Measurements from ENCODE around the gene AANAT. TPM values are rescaled to one million over a fixed set of nuclear protein-coding genes. Genes with fewer than 3 reads are reported as not detected.

AANAT gene
- polyA plus RNA-seq, 2 of the 4 experiments (the other 2 are of a cell fraction) = 0.08 TPM; not detected in 1

GRCh38 chr17:76445697-76446448 is 21.5 kb upstream of the AANAT start:
- no peaks in the 10 kb centered on the region for H3K9me3 ChIP-seq
- H3K4me1 ChIP-seq = peaks cover 72% of the 10 kb centered on the region
- 51% methylated on average over 10 of the region's 10 CpGs for WGBS (ENCODE audit: missing lambda C conversion rate)
- H3K4me3 ChIP-seq = peak overlapping the region; percentile 29
- ATAC-seq = no peak
- peak overlapping the region; percentile 86 for H3K4me2 ChIP-seq
- ChIA-PET CTCF (interaction anchor here (0.6 to 41.7 kb wide), 13 partner anchors 8 to 282 kb away, joined by 3 to 1994 read pairs (median 4); partner anchors contain the start of genes AANAT, RHBDF2 and UBE2O), POLR2A (no interaction called here)
- TF ChIP-seq NPAS2 (CRISPR knock-in tag; IDR thresholded peaks at IDR 0.05; ENCODE audit: borderline replicate concordance) = no peak
- TF ChIP-seq BHLHE40 (IDR thresholded peaks at IDR 0.05; ENCODE audit: low read depth, low read length) = 0 out of 2 replicates have a peak, but pooled peaks have one; percentile 9
- TF ChIP-seq HOXB5 (CRISPR knock-in tag; IDR thresholded peaks at IDR 0.05) = no peak
- TF ChIP-seq RNF2 (IDR thresholded peaks at IDR 0.05; ENCODE audit: borderline replicate concordance, low read depth) = no peak
- no peak for TF ChIP-seq HOXA7 (CRISPR knock-in tag; IDR thresholded peaks at IDR 0.05)
- no peak for TF ChIP-seq ZC3H11A (IDR thresholded peaks at IDR 0.05)
- no peak for TF ChIP-seq ZFP36 (IDR thresholded peaks at IDR 0.05; ENCODE audit: borderline replicate concordance, partially characterized antibody)
- TF ChIP-seq CBX2 (IDR thresholded peaks at IDR 0.05; ENCODE audit: borderline replicate concordance, low read depth) = no peak
- no peak for TF ChIP-seq MAX (IDR thresholded peaks at IDR 0.05)
- peak; percentile 54; the same call in 1 of the 2 replicates for TF ChIP-seq USF2 (IDR thresholded peaks at IDR 0.05)
- no peak for TF ChIP-seq PBX3 (IDR thresholded peaks at IDR 0.05)
- TF ChIP-seq MAZ (IDR thresholded peaks at IDR 0.05; ENCODE audit: borderline replicate concordance, low read depth, low read length) = no peak
- TF ChIP-seq TFCP2L1 (CRISPR knock-in tag; IDR thresholded peaks at IDR 0.05) = no peak
- no peak for TF ChIP-seq POLR2A (IDR thresholded peaks at IDR 0.05; ENCODE audit: low read length)
- 0 out of 2 replicates have a peak, but pooled peaks have one; percentile 17 for TF ChIP-seq ATOH8 (CRISPR knock-in tag; IDR thresholded peaks at IDR 0.05; ENCODE audit: low read depth)
- no peak for TF ChIP-seq RARB (CRISPR knock-in tag; IDR thresholded peaks at IDR 0.05)
- TF ChIP-seq EHF (CRISPR knock-in tag; IDR thresholded peaks at IDR 0.05) = no peak
- peak; percentile 26 to 30; a peak in 2 of 4 replicates for TF ChIP-seq CEBPB (IDR thresholded peaks at IDR 0.05)
- peak overlapping the region; percentile 81 to 89 for H3K27ac ChIP-seq
- DNase-seq (ENCODE audit: low read depth in 1 of 2, low spot score in 1 of 2) = no peak
- FAIRE-seq = no peak

- Histone ChIP-seq H3K27ac (peak overlapping the region; percentile 81 to 89), H3K9me3 (no peaks in the 10 kb centered on the region), H3K4me1 (peaks cover 80% of the 10 kb centered on the region), H3K4me2 (peak overlapping the region; percentile 86), H3K4me3 (peak overlapping the region; percentile 29)
- peak; percentile 89 to 93 for ATAC-seq
- TF ChIP-seq PBX3 (IDR thresholded peaks at IDR 0.05) (no peak), NFE2L2 (conservative IDR thresholded peaks at IDR 0.05; ENCODE audit: low read length) (peak; percentile 96), FOXS1 (CRISPR knock-in tag; IDR thresholded peaks at IDR 0.05) (0 out of 2 replicates have a peak, but pooled peaks have one; percentile 19), CEBPB (IDR thresholded peaks at IDR 0.05) (peak in 1 of 2 experiments; percentile 47; a peak in 2 of 4 replicates), EP300 (IDR thresholded peaks at IDR 0.05) (peak in 1 of 2 experiments; percentile 30; a peak in 1 of 5 replicates), FOSL2 (IDR thresholded peaks at IDR 0.05) (no peak), FOSL2 (CRISPR knock-in tag; IDR thresholded peaks at IDR 0.05) (peak; percentile 83), JUNB (IDR thresholded peaks at IDR 0.05) (peak; percentile 51), POLR2A (IDR thresholded peaks at IDR 0.05; ENCODE audit: low read length) (peak; percentile 31; the same call in 1 of the 2 replicates), CBX2 (IDR thresholded peaks at IDR 0.05; ENCODE audit: borderline replicate concordance, low read depth) (no peak), JUN (IDR thresholded peaks at IDR 0.05) (peak in 1 of 2 experiments; percentile 22; a peak in 1 of 5 replicates), FOSB (CRISPR knock-in tag; IDR thresholded peaks at IDR 0.05) (no peak), MAFK (IDR thresholded peaks at IDR 0.05; ENCODE audit: partially characterized antibody) (peak; percentile 100), HOXB5 (CRISPR knock-in tag; IDR thresholded peaks at IDR 0.05) (peak; percentile 77; the same call in 1 of the 2 replicates), MAX (IDR thresholded peaks at IDR 0.05) (peak; percentile 56; the same call in 1 of the 2 replicates)
- ChIA-PET POLR2A (interaction anchor here (0.6 to 1.2 kb wide), 2 partner anchors 11 to 139 kb away, joined by 3 to 6 read pairs; no protein-coding TSS in a partner anchor), CTCF (interaction anchor here (0.7 to 41.7 kb wide), 8 partner anchors 11 to 68 kb away, joined by 3 to 1994 read pairs (median 4); partner anchors contain the start of genes AANAT and RHBDF2)
- 2% methylated on average over 9 of the region's 9 CpGs for WGBS (ENCODE audit: missing lambda C conversion rate)
- DNase-seq (ENCODE audit: low read depth in 1 of 2, low spot score in 1 of 2) = peak; percentile 84 to 96
- FAIRE-seq = peak; percentile 92
Measured at GRCh38 chr17:76446449-76447231, 20.8 kb upstream of the AANAT start.
